ENCODE measurements around the gene ZNF511.
A peak's percentile ranks its signal among the peaks of the same experiment; 100 is the strongest.
"Not testable (repeated sequence)": the region's sequence is repeated elsewhere in the genome, so short reads cannot be mapped to it uniquely, and the experiment has no call there.

The ZNF511 gene

GRCh38 chr10:133308421-133309099 lies at the start of gene ZNF511, which contains the start of gene TUBGCP2:
TSS of gene ZNF511 (plus strand) at chr10:133308914. CDS start at chr10:133308944, 30 bp downstream.
TSS of gene TUBGCP2 (minus strand) at chr10:133308872. CDS start at chr10:133302941, 5,931 bp downstream.
- DNase-seq, result peak; percentile 91

GRCh38 chr10:133259602-133259989 lies 49.1 kb upstream of the ZNF511 start:
- no peak for DNase-seq

- peak; percentile 85 for DNase-seq
These were observed 47.6 kb upstream of the ZNF511 start for GRCh38 chr10:133260895-133261725.

- peak; percentile 87 for DNase-seq
These were observed 46.9 kb upstream of the ZNF511 start for GRCh38 chr10:133261726-133262325.

GRCh38 chr10:133262696-133263095 lies 46.0 kb upstream of the ZNF511 start:
- DNase-seq, result no peak

GRCh38 chr10:133263674-133264073 lies 45.0 kb upstream of the ZNF511 start:
- no peak for DNase-seq

GRCh38 chr10:133264461-133264860 lies 44.3 kb upstream of the ZNF511 start:
- no peak for DNase-seq

- DNase-seq, result not testable (repeated sequence)
These were observed 43.7 kb upstream of the ZNF511 start for GRCh38 chr10:133265052-133265451.

GRCh38 chr10:133266056-133266795 lies 42.5 kb upstream of the ZNF511 start:
- no peak for DNase-seq

GRCh38 chr10:133267293-133267692 lies 41.4 kb upstream of the ZNF511 start:
- DNase-seq, result no peak

- DNase-seq, result no peak
These were observed 40.9 kb upstream of the ZNF511 start for GRCh38 chr10:133267829-133268228.

GRCh38 chr10:133268532-133268931 lies 40.2 kb upstream of the ZNF511 start:
- no peak for DNase-seq

GRCh38 chr10:133269367-133269766 lies 39.3 kb upstream of the ZNF511 start:
- no peak for DNase-seq

GRCh38 chr10:133270204-133270603 lies 38.5 kb upstream of the ZNF511 start:
- no peak for DNase-seq

GRCh38 chr10:133270773-133271297 lies 37.9 kb upstream of the ZNF511 start:
- no peak for DNase-seq

- DNase-seq, result no peak
These were observed 37.0 kb upstream of the ZNF511 start for GRCh38 chr10:133271521-133272300.

GRCh38 chr10:133272301-133272963 lies 36.3 kb upstream of the ZNF511 start:
- no peak for DNase-seq

GRCh38 chr10:133272964-133273420 lies 35.7 kb upstream of the ZNF511 start:
- no peak for DNase-seq

GRCh38 chr10:133273534-133274143 lies 35.1 kb upstream of the ZNF511 start:
- DNase-seq, result no peak

Measured in stimulated activated CD8-positive, alpha-beta memory T cell treated with anti-CD3 and anti-CD28 coated beads, Interleukin-4, amount 100 ng/mL, for 48 hours (primary cell).